Endothelial cell of umbilical vein (primary cell): ENCODE measurements around the gene SLCO2A1. TPM values are rescaled to one million over a fixed set of nuclear protein-coding genes. Genes with fewer than 3 reads are reported as not detected.
A peak's percentile ranks its signal among the peaks of the same experiment; 100 is the strongest.

Source experiments
- BruUV-seq: library from RNA; stranded (reverse); fragments of 400-500 nt; replicated peaks from 2 replicates; lab custom pipeline; 2021; lab: Mats Ljungman, UMichigan
- CTCF ChIA-PET: fragments of 300-600, 350-600 bp; sonication (Branson Sonifier 250); formaldehyde crosslinking; loops from one replicate; lab custom pipeline; 2021; ENCODE audit warnings: antibody characterized with exemption, inconsistent platforms; lab: Charles Lee
- POLR2A ChIA-PET: fragments of 300-600, 350-600 bp; sonication (Branson Sonifier 250); formaldehyde crosslinking; loops from one replicate; lab custom pipeline; 2021; ENCODE audit warnings: antibody characterized with exemption, inconsistent platforms; lab: Charles Lee
- DNase-seq: peaks from one replicate; pipeline ENCODE4 v3.0.0-alpha.2; 2011; ENCODE audit warnings: low read depth, low spot score
- FAIRE-seq: peaks from 2 replicates; lab custom pipeline; 2011; peaks lifted over from hg19 to GRCh38; lab: Jason Lieb, UNC
- H2AFZ ChIP-seq: 2 replicates; pipeline ENCODE4 v1.6.0; 2012; ENCODE audit warnings: low read depth, low read length, control low read depth, inconsistent platforms
- H3K27ac ChIP-seq: 2 replicates; pipeline ENCODE4 v1.5.1; 2011; ENCODE audit warnings: low read depth, mild to moderate bottlenecking, control low read depth, low read length, moderate library complexity; ENCODE audit not compliant: insufficient read depth
- H3K27me3 ChIP-seq, 2 experiments: 2 replicates each; pipeline versions ENCODE4 v1.6.0 to v1.6.1; 2011; ENCODE audit warnings: low read length in 2 of 2, mixed read lengths in 1 of 2; ENCODE audit not compliant: control insufficient read depth in 2 of 2, insufficient read depth in 2 of 2
- H3K36me3 ChIP-seq, 2 experiments: 2 replicates in 1 of 2; 3 replicates in 1 of 2; pipeline ENCODE4 v1.5.1; 2011; ENCODE audit warnings: low read length in 2 of 2, mild to moderate bottlenecking in 1 of 2, moderate library complexity in 1 of 2; ENCODE audit not compliant: control insufficient read depth in 2 of 2, insufficient read depth in 2 of 2; ENCODE audit errors: extremely low read depth in 1 of 2
- H3K4me1 ChIP-seq: 3 replicates; pipeline ENCODE4 v1.5.1; 2011; ENCODE audit warnings: mild to moderate bottlenecking, low read length; ENCODE audit not compliant: control insufficient read depth, insufficient read depth; ENCODE audit errors: extremely low read depth
- H3K4me2 ChIP-seq: 2 replicates; pipeline ENCODE4 v1.6.1; 2011; ENCODE audit warnings: low read length, control low read depth, mixed read lengths; ENCODE audit not compliant: insufficient read depth
- H3K4me3 ChIP-seq, 3 experiments: fragments of 200-600 bp in 1 of 3; sonication (generic), shearing (Covaris generic) in 1 of 3; replicated peaks in 1 of 3; 2 replicates each; pipeline ENCODE4 v1.5.1; 2011 to 2016; ENCODE audit warnings: control low read depth in 3 of 3, low read length in 3 of 3, mild to moderate bottlenecking in 2 of 3, inconsistent platforms in 1 of 3, low read depth in 1 of 3, moderate library complexity in 1 of 3; ENCODE audit not compliant: insufficient read depth in 1 of 3
- H3K79me2 ChIP-seq: 2 replicates; pipeline ENCODE4 v1.6.0; 2012; ENCODE audit warnings: low read length, inconsistent platforms; ENCODE audit not compliant: control insufficient read depth, insufficient read depth
- H3K9ac ChIP-seq: replicated peaks from 2 replicates; pipeline ENCODE3; 2011; ENCODE audit warnings: low read length, control low read depth; ENCODE audit not compliant: insufficient read depth; ENCODE audit errors: extremely low read depth
- H3K9me1 ChIP-seq: replicated peaks from 3 replicates; pipeline ENCODE4 v1.6.0; 2011; ENCODE audit warnings: mild to moderate bottlenecking, low read length; ENCODE audit not compliant: control insufficient read depth, insufficient read depth; ENCODE audit errors: extremely low read depth
- H3K9me3 ChIP-seq: replicated peaks from 2 replicates; pipeline ENCODE4 v1.5.1; 2012; ENCODE audit warnings: low read length, inconsistent platforms; ENCODE audit not compliant: control insufficient read depth, insufficient read depth
- H4K20me1 ChIP-seq: replicated peaks from 2 replicates; pipeline ENCODE3; 2011; ENCODE audit warnings: mild to moderate bottlenecking, low read length; ENCODE audit not compliant: control insufficient read depth, insufficient read depth; ENCODE audit errors: extremely low read depth
- EZH2 ChIP-seq: IDR thresholded peaks from 2 replicates; pipeline ENCODE4 v1.6.1; 2012; ENCODE audit warnings: borderline replicate concordance, low read depth, mild to moderate bottlenecking, moderate library complexity, low read length, inconsistent platforms; ENCODE audit not compliant: severe bottlenecking
- FOS ChIP-seq: IDR thresholded peaks from 2 replicates; pipeline ENCODE4 v1.6.1; 2011; ENCODE audit warnings: mild to moderate bottlenecking, low read length, moderate library complexity, borderline replicate concordance; ENCODE audit not compliant: insufficient read depth
- GATA2 ChIP-seq: IDR thresholded peaks from 2 replicates; pipeline ENCODE4 v1.7.0; 2011; ENCODE audit warnings: low read depth, mild to moderate bottlenecking, moderate library complexity, mixed read lengths, low read length; ENCODE audit not compliant: insufficient read length, insufficient read depth
- JUN ChIP-seq: IDR thresholded peaks from 2 replicates; pipeline ENCODE4 v1.6.1; 2011; ENCODE audit warnings: borderline replicate concordance, low read depth; ENCODE audit not compliant: insufficient read length, insufficient read depth
- MYC ChIP-seq: IDR thresholded peaks from one replicate; pipeline ENCODE4 v1.6.1; 2011; ENCODE audit warnings: mild to moderate bottlenecking, low read depth, low read length
- POLR2A ChIP-seq: IDR thresholded peaks from 2 replicates; pipeline ENCODE4 v1.6.1; 2012; ENCODE audit warnings: low read depth, mild to moderate bottlenecking, control low read depth, low read length
- POLR2AphosphoS5 ChIP-seq: IDR thresholded peaks from 2 replicates; pipeline ENCODE4 v1.6.1; 2012; ENCODE audit warnings: low read depth, mild to moderate bottlenecking, control low read depth, low read length, moderate library complexity; ENCODE audit not compliant: insufficient read depth
- dilution Hi-C: fragments of 300-500 bp; cut with MboI; formaldehyde crosslinking; loops from one replicate; pipeline ENCODE4 v1.15.0; 2019; ENCODE audit warnings: low sequenced_read_pairs; ENCODE audit not compliant: extremely low pct_ligation_motif_present
- intact Hi-C: fragments of 100-400 bp; cut with micrococcal nuclease; formaldehyde crosslinking; loops from one replicate; pipeline ENCODE4 v1.10.0; 2022
- polyA plus RNA-seq, 4 experiments: library from polyadenylated mRNA; depleted of rRNA in 3 of 4; stranded (reverse) in 3 of 4; unstranded in 1 of 4; fragments of >200 nt; gene quantifications; 2 replicates each; pipeline versions ENCODE4 v1.2.1 to v1.2.3, GENCODE V29; 2011 to 2012; ENCODE audit warnings: missing spikeins in 1 of 4
- total RNA-seq: library from RNA; stranded (reverse); gene quantifications from 2 replicates; pipeline ENCODE4 v1.2.3, GENCODE V29; 2021
- TF ChIP-seq, protein P1 (sequence below), 2 donors: IDR thresholded peaks; 1 replicate in 1 of 2; 2 replicates in 1 of 2; pipeline ENCODE4 v1.5.1; 2011; ENCODE audit warnings: low read length in 2 of 2, mild to moderate bottlenecking in 2 of 2, moderate library complexity in 2 of 2, control low read depth in 1 of 2, inconsistent platforms in 1 of 2, low read depth in 1 of 2; ENCODE audit not compliant: insufficient read depth in 1 of 2; ENCODE audit errors: extremely low read depth in 1 of 2
- TF ChIP-seq, protein P2 (sequence below): IDR thresholded peaks from 2 replicates; pipeline ENCODE4 v1.6.1; 2011; ENCODE audit not compliant: insufficient read depth, insufficient read length

The SLCO2A1 gene
- total and polyA plus RNA-seq, 2 donors (not counting 3 experiments of a cell fraction or from before 2014, with no cell fraction given) = 1.4 to 11.9 TPM

- peaks cover 15% of the 10 kb centered on the region for H3K4me1 ChIP-seq
- POLR2A ChIA-PET = no interaction called here
- dilution Hi-C loops (no loop called here), intact Hi-C loops (no loop called here)
- no peak overlapping the region for H3K9ac ChIP-seq
- H3K9me3 ChIP-seq = no peaks in the 10 kb centered on the region
- H2AFZ ChIP-seq = no peak overlapping the region
- H3K4me3 ChIP-seq = no peak overlapping the region
- no peaks in the 10 kb centered on the region for H3K27me3 ChIP-seq
- no peaks in the 10 kb centered on the region for H4K20me1 ChIP-seq
- TF ChIP-seq EZH2 = no peak
- TF ChIP-seq, protein P1, sequence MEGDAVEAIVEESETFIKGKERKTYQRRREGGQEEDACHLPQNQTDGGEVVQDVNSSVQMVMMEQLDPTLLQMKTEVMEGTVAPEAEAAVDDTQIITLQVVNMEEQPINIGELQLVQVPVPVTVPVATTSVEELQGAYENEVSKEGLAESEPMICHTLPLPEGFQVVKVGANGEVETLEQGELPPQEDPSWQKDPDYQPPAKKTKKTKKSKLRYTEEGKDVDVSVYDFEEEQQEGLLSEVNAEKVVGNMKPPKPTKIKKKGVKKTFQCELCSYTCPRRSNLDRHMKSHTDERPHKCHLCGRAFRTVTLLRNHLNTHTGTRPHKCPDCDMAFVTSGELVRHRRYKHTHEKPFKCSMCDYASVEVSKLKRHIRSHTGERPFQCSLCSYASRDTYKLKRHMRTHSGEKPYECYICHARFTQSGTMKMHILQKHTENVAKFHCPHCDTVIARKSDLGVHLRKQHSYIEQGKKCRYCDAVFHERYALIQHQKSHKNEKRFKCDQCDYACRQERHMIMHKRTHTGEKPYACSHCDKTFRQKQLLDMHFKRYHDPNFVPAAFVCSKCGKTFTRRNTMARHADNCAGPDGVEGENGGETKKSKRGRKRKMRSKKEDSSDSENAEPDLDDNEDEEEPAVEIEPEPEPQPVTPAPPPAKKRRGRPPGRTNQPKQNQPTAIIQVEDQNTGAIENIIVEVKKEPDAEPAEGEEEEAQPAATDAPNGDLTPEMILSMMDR (IDR thresholded peaks at IDR 0.05; ENCODE audit: extremely low read depth in 1 of 2, insufficient read depth in 1 of 2, low read depth in 1 of 2, low read length in 2 of 2) = peak; percentile 27 to 31
- no peaks in the 10 kb centered on the region for H3K36me3 ChIP-seq
- H3K27ac ChIP-seq = no peak overlapping the region
- BruUV-seq = no TSS peak
- H3K9me1 ChIP-seq = no peaks in the 10 kb centered on the region
- CTCF ChIA-PET = interaction anchor here (0.9 to 4.1 kb wide), 9 partner anchors 8 to 248 kb away, joined by 3 to 27 read pairs (median 5); no protein-coding TSS in a partner anchor
- no peak overlapping the region for H3K4me2 ChIP-seq
- no peak for DNase-seq
- peak; percentile 21 for FAIRE-seq
- no peaks in the 10 kb centered on the region for H3K79me2 ChIP-seq
These were observed 65.2 kb downstream of the SLCO2A1 start for GRCh38 chr3:133964547-133964946.

- DNase-seq (no peak), FAIRE-seq (no peak)
- CTCF ChIA-PET = interaction anchor here (1.7 to 4.1 kb wide), 4 partner anchors 13 to 248 kb away, joined by 3 to 27 read pairs (median 10); no protein-coding TSS in a partner anchor
- Histone ChIP-seq H3K4me3 (no peak overlapping the region), H4K20me1 (no peaks in the 10 kb centered on the region), H3K4me1 (peaks cover 15% of the 10 kb centered on the region), H3K9ac (no peak overlapping the region), H3K27me3 (no peaks in the 10 kb centered on the region), H3K9me1 (no peaks in the 10 kb centered on the region), H3K27ac (no peak overlapping the region), H3K79me2 (no peaks in the 10 kb centered on the region), H3K9me3 (no peaks in the 10 kb centered on the region), H3K36me3 (no peaks in the 10 kb centered on the region), H3K4me2 (no peak overlapping the region), H2AFZ (no peak overlapping the region)
- dilution Hi-C loops = no loop called here
- TF ChIP-seq, protein P1 (IDR thresholded peaks at IDR 0.05; ENCODE audit: extremely low read depth in 1 of 2, insufficient read depth in 1 of 2, low read depth in 1 of 2, low read length in 2 of 2) = no peak
- TF ChIP-seq, protein P2, sequence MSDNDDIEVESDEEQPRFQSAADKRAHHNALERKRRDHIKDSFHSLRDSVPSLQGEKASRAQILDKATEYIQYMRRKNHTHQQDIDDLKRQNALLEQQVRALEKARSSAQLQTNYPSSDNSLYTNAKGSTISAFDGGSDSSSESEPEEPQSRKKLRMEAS = no peak
- TF ChIP-seq EZH2 (no peak), JUN (no peak), POLR2AphosphoS5 (no peak), GATA2 (no peak), MYC (no peak), FOS (no peak), POLR2A (no peak)
- POLR2A ChIA-PET = no interaction called here
- BruUV-seq = no TSS peak
- intact Hi-C loops = no loop called here
These were observed 65.9 kb downstream of the SLCO2A1 start for GRCh38 chr3:133963657-133964396.
